Cardiac muscle cell (in vitro differentiated cells and primary cell): ENCODE results near the gene SIGLEC14. TPM values are rescaled to one million over a fixed set of nuclear protein-coding genes. Genes with fewer than 3 reads are reported as not detected.

Experiments
- DNase-seq, 2 donors: peaks; one replicate each; pipeline versions ENCODE4 v3.0.0 to v3.0.0-alpha.2; 2010 to 2017; ENCODE audit warnings: low read depth in 1 of 2, low spot score in 1 of 2
- H3K27ac ChIP-seq: fragments of 200-600 bp; sonication (generic); 2 replicates; pipeline ENCODE4 v1.5.1; 2016
- H3K27me3 ChIP-seq: fragments of 200-600 bp; sonication (generic); 2 replicates; pipeline ENCODE4 v1.6.0; 2016; ENCODE audit warnings: control low read depth
- H3K36me3 ChIP-seq: fragments of 200-600 bp; sonication (generic); 2 replicates; pipeline ENCODE4 v1.5.1; 2016; ENCODE audit warnings: control low read depth
- H3K4me1 ChIP-seq: fragments of 200-600 bp; sonication (generic); 2 replicates; pipeline ENCODE4 v1.8.1; 2017; ENCODE audit warnings: low read depth, mild to moderate bottlenecking, mixed run types
- H3K4me3 ChIP-seq: fragments of 200-600 bp; sonication (generic); 2 replicates; pipeline ENCODE4 v1.5.1; 2016; ENCODE audit warnings: mild to moderate bottlenecking
- H3K9me3 ChIP-seq: fragments of 200-600 bp; sonication (generic); 2 replicates; pipeline ENCODE4 v1.5.1; 2017; ENCODE audit warnings: low read depth, mild to moderate bottlenecking, control low read depth
- polyA plus RNA-seq: library from polyadenylated mRNA; unstranded; fragments of >200 nt; fragmentation: Nextera tagmentation; extraction: Ambion mirVana; gene quantifications from 2 replicates; pipeline ENCODE4 v1.2.1, GENCODE V29; 2016
- total RNA-seq: library from RNA; depleted of rRNA; stranded (reverse); fragments of >200 nt; gene quantifications from 2 replicates; pipeline ENCODE4 v1.2.3, GENCODE V29; 2016
- TF ChIP-seq, protein P1 (sequence below): IDR thresholded peaks from 2 replicates; pipeline ENCODE4 v1.5.1; 2012; ENCODE audit warnings: low read depth, mild to moderate bottlenecking, low read length

Gene SIGLEC14
- total and polyA plus RNA-seq, 2 experiments from 2014 or later = not detected

- no peak for DNase-seq
Measured at GRCh38 chr19:51598159-51598915, 48.3 kb downstream of the SIGLEC14 start.

GRCh38 chr19:51595190-51596175 is 51.1 kb downstream of the SIGLEC14 start:
- peaks cover 5% of the 10 kb centered on the region for H3K4me1 ChIP-seq
- no peaks in the 10 kb centered on the region for H3K9me3 ChIP-seq
- TF ChIP-seq, protein P1, sequence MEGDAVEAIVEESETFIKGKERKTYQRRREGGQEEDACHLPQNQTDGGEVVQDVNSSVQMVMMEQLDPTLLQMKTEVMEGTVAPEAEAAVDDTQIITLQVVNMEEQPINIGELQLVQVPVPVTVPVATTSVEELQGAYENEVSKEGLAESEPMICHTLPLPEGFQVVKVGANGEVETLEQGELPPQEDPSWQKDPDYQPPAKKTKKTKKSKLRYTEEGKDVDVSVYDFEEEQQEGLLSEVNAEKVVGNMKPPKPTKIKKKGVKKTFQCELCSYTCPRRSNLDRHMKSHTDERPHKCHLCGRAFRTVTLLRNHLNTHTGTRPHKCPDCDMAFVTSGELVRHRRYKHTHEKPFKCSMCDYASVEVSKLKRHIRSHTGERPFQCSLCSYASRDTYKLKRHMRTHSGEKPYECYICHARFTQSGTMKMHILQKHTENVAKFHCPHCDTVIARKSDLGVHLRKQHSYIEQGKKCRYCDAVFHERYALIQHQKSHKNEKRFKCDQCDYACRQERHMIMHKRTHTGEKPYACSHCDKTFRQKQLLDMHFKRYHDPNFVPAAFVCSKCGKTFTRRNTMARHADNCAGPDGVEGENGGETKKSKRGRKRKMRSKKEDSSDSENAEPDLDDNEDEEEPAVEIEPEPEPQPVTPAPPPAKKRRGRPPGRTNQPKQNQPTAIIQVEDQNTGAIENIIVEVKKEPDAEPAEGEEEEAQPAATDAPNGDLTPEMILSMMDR = no peak
- H3K4me3 ChIP-seq = no peak overlapping the region
- H3K27me3 ChIP-seq = no peaks in the 10 kb centered on the region
- no peaks in the 10 kb centered on the region for H3K36me3 ChIP-seq
- H3K27ac ChIP-seq = no peak overlapping the region
- no peak for DNase-seq

More at GRCh38 chr19:51598159-51598915, 48.3 kb downstream of the SIGLEC14 start:
- H3K4me3 ChIP-seq = no peak overlapping the region
- no peaks in the 10 kb centered on the region for H3K27me3 ChIP-seq
- H3K4me1 ChIP-seq = peaks cover 3% of the 10 kb centered on the region
- TF ChIP-seq, protein P1 = no peak
- no peak overlapping the region for H3K27ac ChIP-seq
- no peaks in the 10 kb centered on the region for H3K9me3 ChIP-seq
- no peaks in the 10 kb centered on the region for H3K36me3 ChIP-seq

DNA sequence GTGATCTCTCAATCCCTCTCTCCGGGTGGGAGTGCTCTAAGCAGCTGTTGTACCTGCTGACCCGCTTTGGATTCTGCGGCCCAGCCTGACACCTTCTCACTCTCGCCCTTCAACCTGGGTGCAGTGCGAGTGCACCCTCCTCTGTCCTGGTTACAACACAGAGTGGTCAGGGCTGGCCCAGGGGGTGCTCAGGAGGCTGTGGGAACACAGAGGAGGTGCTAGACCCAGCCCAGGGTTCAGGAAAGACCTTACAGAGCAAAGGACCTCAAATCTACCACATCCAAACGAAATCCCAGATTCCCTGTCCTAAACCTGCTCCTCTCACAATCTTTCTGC is 51.9 kb downstream of the SIGLEC14 start:
- Histone ChIP-seq H3K36me3 (no peaks in the 10 kb centered on the region), H3K4me1 (peaks cover 5% of the 10 kb centered on the region), H3K27me3 (no peaks in the 10 kb centered on the region), H3K27ac (no peak overlapping the region), H3K9me3 (no peaks in the 10 kb centered on the region), H3K4me3 (peak overlapping the region; percentile 53)
- DNase-seq = no peak
- TF ChIP-seq, protein P1 = no peak

- TF ChIP-seq, protein P1 = no peak
- peak; percentile 98 to 99 for DNase-seq
- Histone ChIP-seq H3K27ac (peak overlapping the region; percentile 13), H3K36me3 (no peaks in the 10 kb centered on the region), H3K4me1 (peaks cover 5% of the 10 kb centered on the region), H3K9me3 (no peaks in the 10 kb centered on the region), H3K4me3 (peak overlapping the region; percentile 53), H3K27me3 (no peaks in the 10 kb centered on the region)
Measured at GRCh38 chr19:51593969-51594773, 52.5 kb downstream of the SIGLEC14 start.
